ENCODE data around the gene CACNA1D. TPM values are rescaled to one million over a fixed set of nuclear protein-coding genes. Genes with fewer than 3 reads are reported as not detected.

Gene CACNA1D
- total and polyA plus RNA-seq, 2 donors (not counting 3 experiments of a cell fraction or from before 2014, with no cell fraction given) = 0.06 TPM; not detected in 1

GRCh38 chr3:53816425-53816824 lies 322.0 kb downstream of the CACNA1D start:
- Histone ChIP-seq H3K9me1 (replicated peaks; ENCODE audit: control insufficient read depth, extremely low read depth, insufficient read depth, low read length) (no peaks in the 10 kb centered on the region), H3K9ac (replicated peaks; ENCODE audit: extremely low read depth, insufficient read depth, low read length) (no peak overlapping the region), H3K9me3 (replicated peaks; ENCODE audit: control insufficient read depth, insufficient read depth, low read length) (no peaks in the 10 kb centered on the region), H2AFZ (ENCODE audit: low read depth, low read length) (no peak overlapping the region), H3K27ac (ENCODE audit: insufficient read depth, low read depth, low read length) (no peak overlapping the region), H3K4me2 (ENCODE audit: insufficient read depth, low read length) (no peak overlapping the region), H4K20me1 (replicated peaks; ENCODE audit: control insufficient read depth, extremely low read depth, insufficient read depth, low read length) (no peaks in the 10 kb centered on the region), H3K36me3 (ENCODE audit: control insufficient read depth in 2 of 2, extremely low read depth in 1 of 2, insufficient read depth in 2 of 2, low read length in 2 of 2) (no peaks in the 10 kb centered on the region), H3K4me1 (ENCODE audit: control insufficient read depth, extremely low read depth, insufficient read depth, low read length) (no peaks in the 10 kb centered on the region), H3K4me3 (replicated peaks in 1 of 3; ENCODE audit: insufficient read depth in 1 of 3, low read depth in 1 of 3, low read length in 3 of 3) (no peak overlapping the region), H3K79me2 (ENCODE audit: control insufficient read depth, insufficient read depth, low read length) (no peaks in the 10 kb centered on the region), H3K27me3 (ENCODE audit: control insufficient read depth in 2 of 2, insufficient read depth in 2 of 2, low read length in 2 of 2) (no peaks in the 10 kb centered on the region)
- dilution Hi-C loops (cut with MboI; ENCODE audit: extremely low pct_ligation_motif_present, low sequenced_read_pairs) = no loop called here
- intact Hi-C loops (cut with micrococcal nuclease) = no loop called here
- CTCF ChIA-PET = no interaction called here
- no peak for TF ChIP-seq MAX (IDR thresholded peaks at IDR 0.05; ENCODE audit: insufficient read depth, insufficient read length)
- no peak for TF ChIP-seq JUN (IDR thresholded peaks at IDR 0.05; ENCODE audit: borderline replicate concordance, insufficient read depth, insufficient read length, low read depth)
- TF ChIP-seq FOS (IDR thresholded peaks at IDR 0.05; ENCODE audit: borderline replicate concordance, insufficient read depth, low read length) = no peak
- TF ChIP-seq POLR2AphosphoS5 (IDR thresholded peaks at IDR 0.05; ENCODE audit: insufficient read depth, low read depth, low read length) = no peak
- no peak for TF ChIP-seq MYC (IDR thresholded peaks at IDR 0.05; ENCODE audit: low read depth, low read length)
- TF ChIP-seq EZH2 (IDR thresholded peaks at IDR 0.05; ENCODE audit: borderline replicate concordance, low read depth, low read length, severe bottlenecking) = no peak
- TF ChIP-seq POLR2A (IDR thresholded peaks at IDR 0.05; ENCODE audit: low read depth, low read length) = no peak
- TF ChIP-seq GATA2 (IDR thresholded peaks at IDR 0.05; ENCODE audit: insufficient read depth, insufficient read length, low read depth, low read length) = no peak
- no peak for TF ChIP-seq CTCF (IDR thresholded peaks at IDR 0.05; ENCODE audit: extremely low read depth in 1 of 2, insufficient read depth in 1 of 2, low read depth in 1 of 2, low read length in 2 of 2)
- no peak for DNase-seq (ENCODE audit: low read depth, low spot score)
- POLR2A ChIA-PET = no interaction called here
- no peak for FAIRE-seq
- no TSS peak for BruUV-seq (replicated peaks)
